ENCODE data around the gene SLC22A17. TPM values are rescaled to one million over a fixed set of nuclear protein-coding genes. Genes with fewer than 3 reads are reported as not detected.

The SLC22A17 gene
- total and polyA plus RNA-seq, 2 of the 13 experiments (the other 11 are each of a cell fraction or from before 2014, with no cell fraction given) = 0.95 to 1.1 TPM

- no peak for TF ChIP-seq ARID4A (CRISPR knock-in tag; IDR thresholded peaks at IDR 0.05; ENCODE audit: borderline replicate concordance)
- peak; percentile 91 for TF ChIP-seq AGO2 (optimal IDR thresholded peaks at IDR 0.05; ENCODE audit: low read depth, low read length)
- peak; percentile 85 for TF ChIP-seq MXD1 (CRISPR knock-in tag; IDR thresholded peaks at IDR 0.05)
- peak; percentile 96 for TF ChIP-seq ZNF160 (CRISPR knock-in tag; IDR thresholded peaks at IDR 0.05)
- peak; percentile 79; the same call in 1 of the 2 replicates for TF ChIP-seq ZNF205 (CRISPR knock-in tag; IDR thresholded peaks at IDR 0.05)
- TF ChIP-seq ERF (CRISPR knock-in tag; IDR thresholded peaks at IDR 0.05) = peak; percentile 98
- TF ChIP-seq ZNF142 (CRISPR knock-in tag; IDR thresholded peaks at IDR 0.05) = peak; percentile 45; the same call in 1 of the 2 replicates
- peak; percentile 94 for TF ChIP-seq GTF3A (CRISPR knock-in tag; conservative IDR thresholded peaks at IDR 0.05)
- peak; percentile 41; the same call in 1 of the 2 replicates for TF ChIP-seq NFKBIZ (CRISPR knock-in tag; IDR thresholded peaks at IDR 0.05)
- TF ChIP-seq PRMT3 (CRISPR knock-in tag; IDR thresholded peaks at IDR 0.05; ENCODE audit: borderline replicate concordance, low read depth) = no peak
- TF ChIP-seq NFE2 (CRISPR knock-in tag; IDR thresholded peaks at IDR 0.05) = no peak
- TF ChIP-seq ZNF317 (CRISPR knock-in tag; IDR thresholded peaks at IDR 0.05) = peak; percentile 89
- TF ChIP-seq IKZF5 (CRISPR knock-in tag; IDR thresholded peaks at IDR 0.05) = peak; percentile 89
- TF ChIP-seq ZBTB7B (CRISPR knock-in tag; IDR thresholded peaks at IDR 0.05) = peak; percentile 89
- peak; percentile 43; the same call in 1 of the 2 replicates for TF ChIP-seq RFX3 (CRISPR knock-in tag; IDR thresholded peaks at IDR 0.05)
These were observed 46.1 kb downstream of the SLC22A17 start, which contains the start of gene BCL2L2 (continued) for GRCh38 chr14:23306412-23307145.
